ENCODE results near the gene PNKP.

Gene PNKP

GRCh38 chr19:49889687-49890348 lies 22.4 kb upstream of the PNKP start:
- peak; percentile 51 for DNase-seq

- DNase-seq: no peak
Observed at GRCh38 chr19:49889038-49889686, 21.8 kb upstream of the PNKP start.

- DNase-seq: no peak
Observed at GRCh38 chr19:49888510-49888824, 21.1 kb upstream of the PNKP start.

GRCh38 chr19:49887665-49888509 lies 20.5 kb upstream of the PNKP start:
- DNase-seq: no peak

- DNase-seq: no peak
Observed at GRCh38 chr19:49887037-49887664, 19.8 kb upstream of the PNKP start.

GRCh38 chr19:49884760-49885159 lies 17.4 kb upstream of the PNKP start:
- no peak for DNase-seq

GRCh38 chr19:49884109-49884508 lies 16.7 kb upstream of the PNKP start:
- DNase-seq: no peak

- no peak for DNase-seq
Observed at GRCh38 chr19:49883094-49883493, 15.7 kb upstream of the PNKP start.

GRCh38 chr19:49882643-49883042 lies 15.3 kb upstream of the PNKP start:
- DNase-seq: no peak

GRCh38 chr19:49881672-49882394 lies 14.5 kb upstream of the PNKP start:
- DNase-seq: no peak

GRCh38 chr19:49881186-49881585 lies 13.8 kb upstream of the PNKP start:
- DNase-seq: no peak

GRCh38 chr19:49880162-49880869 lies 12.9 kb upstream of the PNKP start:
- no peak for DNase-seq

GRCh38 chr19:49879243-49879963 lies 12.0 kb upstream of the PNKP start:
- no peak for DNase-seq

- DNase-seq: no peak
Observed at GRCh38 chr19:49878744-49879070, 11.3 kb upstream of the PNKP start.

GRCh38 chr19:49877879-49878743 lies 10.7 kb upstream of the PNKP start:
- peak; percentile 97 for DNase-seq

- peak; percentile 96 for DNase-seq
Observed at GRCh38 chr19:49877020-49877878, 9.9 kb upstream of the PNKP start, which contains the start of the genes AKT1S1 and TBC1D17. AKT1S1 (minus strand) TSS chr19:49877355; CDS start chr19:49873295, 4,060 bp downstream. TBC1D17 (plus strand) TSS chr19:49877702; CDS start chr19:49877724, 22 bp downstream.

- DNase-seq: peak; percentile 95
Observed at GRCh38 chr19:49876422-49877019, 9.1 kb upstream of the PNKP start.

- DNase-seq: peak; percentile 42
Observed at GRCh38 chr19:49875857-49876421, 8.6 kb upstream of the PNKP start.

All from effector CD8-positive, alpha-beta T cell (primary cell).